Heart left ventricle (tissue), 13 donors: Measurements from ENCODE around the gene C9orf78.

Source experiments
- CTCF ChIP-seq, 12 donors: fragments of 200-600 bp; sonication (generic) in 4 of 12; IDR thresholded peaks; one replicate each; pipeline versions ENCODE4 v1.5.0 to v1.8.0; 2018 to 2022; ENCODE audit warnings: antibody characterized with exemption in 12 of 12, mild to moderate bottlenecking in 5 of 12
- POLR2A ChIP-seq, 2 donors: fragments of 450-650 bp; IDR thresholded peaks; one replicate each; pipeline ENCODE4 v1.6.1; 2017; ENCODE audit warnings: antibody characterized with exemption in 2 of 2, mild to moderate bottlenecking in 2 of 2, moderate library complexity in 2 of 2
- donor health status: ischemic (EF 13 %, LVEDD 7.1; RV severe dilation, severe dysfunction).
- donor health status: DM: no; HTN: yes; CAD: no.
- donor health status: DM: no; HTN: no; CAD: no.
- donor health status: ischemic (EF 25% LVEDD 6.9; RV normal size, moderate dysfunction).
- donor health status: ischemic (EF 25% LVEDD 5.7; RV mildly dilated, moderate dysfunction).
- donor health status: ischemic (EF 35%, LVEDD 5.7; RV mildly dilated, moderate dysfunction).
- donor health status: nonischemic (EF 11% LVEDD 7.7; RV severe dilation, severe dysfunction).
- donor health status: DM: yes; HTN: yes; CAD: no.
- donor health status: PGD.
- donor health status: ischemic (EF 29% LVEDD 5.4; RV normal size, mild dysfunction).
- donor health status: nonischemic (EF 23%, LVEDD 6.1; RV moderate dilation, normal function).

- TF ChIP-seq POLR2A (IDR thresholded peaks at IDR 0.05) (no peak), CTCF (IDR thresholded peaks at IDR 0.05) (no peak)
Observed at GRCh38 chr9:129781131-129781530, 53.9 kb downstream of the C9orf78 start.
